ENCODE measurements around the gene TEDC1.

GRCh38 chr14:105497671-105498429, 6.8 kb downstream of the TEDC1 start:
- TF ChIP-seq SP1 (CRISPR knock-in tag; conservative IDR thresholded peaks at IDR 0.05) (no peak), HMGXB4 (CRISPR knock-in tag; IDR thresholded peaks at IDR 0.05) (no peak), ATF1 (CRISPR knock-in tag; IDR thresholded peaks at IDR 0.05) (no peak)
